Measurements from ENCODE around the gene PIM3. TPM values are rescaled to one million over a fixed set of nuclear protein-coding genes. Genes with fewer than 3 reads are reported as not detected.
A peak's percentile ranks its signal among the peaks of the same experiment; 100 is the strongest.

Gene PIM3
- total and polyA plus RNA-seq, 2 of the 8 experiments (the other 6 are each of a cell fraction or from before 2014, with no cell fraction given) = 22.6 to 30.0 TPM

- Histone ChIP-seq H3K4me1 (replicated peaks in 1 of 4; ENCODE audit: control insufficient read depth in 3 of 4, insufficient read depth in 4 of 4, low read length in 3 of 4) (peaks cover 0 to 25% (median 16%) of the 10 kb centered on the region in 4 experiments; a peak in 6 of 7 replicates), H3K79me1 (ENCODE audit: low read depth, low read length) (no peaks in the 10 kb centered on the region; the same call in 1 of the 2 replicates), H3K27me3 (replicated peaks in 1 of 4; ENCODE audit: control insufficient read depth in 3 of 4, extremely low read depth in 1 of 4, insufficient read depth in 3 of 4, low read length in 3 of 4) (peaks cover 19 to 56% (median 42%) of the 10 kb centered on the region in 4 experiments), H2BK20ac (ENCODE audit: low read length) (no peak overlapping the region), H3K79me2 (ENCODE audit: control insufficient read depth in 1 of 2, insufficient read depth in 2 of 2, low read length in 2 of 2) (no peaks in the 10 kb centered on the region), H3K36me3 (ENCODE audit: control insufficient read depth in 2 of 4, insufficient read depth in 4 of 4, low read length in 3 of 4) (no peaks in the 10 kb centered on the region), H3K23me2 (ENCODE audit: low read depth, low read length) (peaks cover 9% of the 10 kb centered on the region; the same call in 1 of the 2 replicates), H2BK15ac (ENCODE audit: low read length) (no peak overlapping the region), H2BK12ac (ENCODE audit: low read depth, low read length) (no peak overlapping the region), H3K18ac (ENCODE audit: extremely low read depth, low read length) (peak overlapping the region; percentile 71; the same call in 1 of the 2 replicates), H4K91ac (replicated peaks; ENCODE audit: insufficient read length, low read length) (no peak overlapping the region), H3K56ac (replicated peaks; ENCODE audit: insufficient read length, low read depth, low read length) (no peak overlapping the region), H4K20me1 (replicated peaks in 1 of 2; ENCODE audit: control insufficient read depth in 1 of 2, insufficient read depth in 2 of 2, low read length in 2 of 2) (peaks cover 0 to 2% of the 10 kb centered on the region in 2 experiments), H2BK5ac (ENCODE audit: low read depth, low read length) (no peak overlapping the region), H3K14ac (ENCODE audit: insufficient read length) (no peak overlapping the region), H2BK120ac (replicated peaks; ENCODE audit: low read depth, low read length) (no peak overlapping the region), H3K23ac (ENCODE audit: insufficient read length) (no peak overlapping the region), H3K4me2 (ENCODE audit: insufficient read depth in 1 of 2, low read depth in 2 of 2, low read length in 2 of 2) (peak overlapping the region; percentile 26 to 75), H3K27ac (ENCODE audit: low read depth, low read length) (no peak overlapping the region), H3K4me3 (ENCODE audit: extremely low read depth in 1 of 4, insufficient read depth in 2 of 4, low read depth in 3 of 4, low read length in 4 of 4) (peak overlapping the region in 2 of 4 experiments; percentile 19 to 51; a peak in 4 of 8 replicates), H4K8ac (ENCODE audit: extremely low read depth, insufficient read depth, low read length) (0 out of 2 replicates have a peak overlapping the region, but pooled peaks have one; percentile 28), H2AFZ (ENCODE audit: low read length) (no peak overlapping the region; the same call in 1 of the 2 replicates), H2AK5ac (ENCODE audit: low read depth, low read length) (no peak overlapping the region), H3K9me3 (ENCODE audit: insufficient read depth in 2 of 2, low read depth in 1 of 2, low read length in 1 of 2) (no peaks in the 10 kb centered on the region), H3K4ac (replicated peaks; ENCODE audit: insufficient read length, low read depth, low read length) (peak overlapping the region; percentile 44), H3K9ac (replicated peaks in 1 of 4; ENCODE audit: extremely low read depth in 1 of 4, low read depth in 3 of 4, low read length in 3 of 4) (no peak overlapping the region), H4K5ac (ENCODE audit: insufficient read length, low read depth, low read length) (no peak overlapping the region)
- TF ChIP-seq TBP (IDR thresholded peaks at IDR 0.05; ENCODE audit: low read depth, low read length) (no peak), KDM4A (IDR thresholded peaks at IDR 0.05; ENCODE audit: low read depth, low read length, severe bottlenecking) (no peak), YY1 (IDR thresholded peaks at IDR 0.05; ENCODE audit: low read depth, low read length) (no peak), SUZ12 (IDR thresholded peaks at IDR 0.05; ENCODE audit: low read length) (no peak), CBX5 (IDR thresholded peaks at IDR 0.05; ENCODE audit: low read depth, low read length) (no peak), SP1 (IDR thresholded peaks at IDR 0.05; ENCODE audit: low read depth, low read length) (no peak)
- CTCF ChIA-PET (ENCODE audit: partially characterized antibody) = interaction anchor here (1.6 to 2.3 kb wide), 2 partner anchors 21 to 28 kb away, joined by 5 to 11 read pairs; no protein-coding TSS in a partner anchor
- peak in 1 of 2 experiments; percentile 54 for DNase-seq (ENCODE audit: low read depth in 1 of 2, low spot score in 2 of 2)
- POLR2A ChIA-PET (ENCODE audit: partially characterized antibody) = no interaction called here
- WGBS, 2 experiments (ENCODE audit: extremely low coverage in 1 of 2, insufficient coverage in 1 of 2, insufficient read length in 1 of 2, insufficient replicate concordance in 2 of 2, low coverage in 1 of 2, low lambda C conversion rate in 2 of 2, missing lambda C conversion rate in 1 of 2) = 17% methylated on average over 10 of the region's 61 CpGs; no CpG with 5 or more reads in 1 of the 2 experiments
- no peak for FAIRE-seq
Measured at GRCh38 chr22:50010676-50011446, 50.3 kb downstream of the PIM3 start.

All from H1 (cell line).